HG02852 (cell line): ENCODE measurements around the gene CLDND1.
"Not testable (repeated sequence)": the region's sequence is repeated elsewhere in the genome, so short reads cannot be mapped to it uniquely, and the experiment has no call there.

Experiments used
- ATAC-seq: cut with Tn5 transposase; IDR thresholded peaks from one replicate; pipeline ENCODE4 v1.9.1; 2021; ENCODE audit warnings: mild to moderate bottlenecking, moderate library complexity; ENCODE audit not compliant: unreplicated experiment

The CLDND1 gene

DNA sequence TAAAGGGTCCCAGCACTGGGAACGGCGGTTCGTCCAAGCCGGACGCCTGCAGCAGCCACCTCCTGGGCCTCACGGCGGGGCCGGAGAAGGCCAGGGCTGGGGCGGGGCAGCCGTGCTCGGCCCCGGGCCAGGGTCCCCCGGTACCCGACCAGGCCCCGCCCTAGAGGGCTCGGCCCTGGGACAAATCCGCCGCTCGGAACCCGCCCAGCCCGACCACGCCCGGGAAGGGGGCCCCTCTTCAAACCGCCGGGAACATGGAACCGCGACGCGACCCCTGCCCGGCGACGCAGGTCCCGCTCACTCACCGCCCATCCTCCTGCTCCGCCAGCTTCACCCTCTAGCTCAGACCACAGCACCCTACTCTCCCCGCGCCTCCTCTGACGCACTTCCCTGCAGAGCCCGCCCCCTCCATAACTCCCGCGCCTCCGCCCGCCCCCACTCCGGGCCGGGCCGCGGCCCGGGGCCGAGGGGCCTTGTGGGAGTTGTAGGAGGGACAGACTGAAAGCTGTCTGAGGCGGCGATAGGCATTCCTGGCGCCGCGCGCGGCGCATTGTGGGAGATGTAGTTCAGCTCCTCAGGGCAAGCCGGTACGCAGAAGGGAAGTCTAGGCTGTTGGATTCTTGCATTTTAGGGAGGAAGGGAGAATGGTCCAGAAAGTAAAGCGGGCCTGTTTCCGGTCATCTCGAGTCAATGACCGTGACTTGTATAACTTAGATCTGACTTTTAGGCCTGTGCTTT is at the start of gene CLDND1:
TSS of gene CLDND1 (minus strand) at position 359 of the 738 bp plus-strand sequence. CDS start 1,478 bp downstream, outside the sequence.
- ATAC-seq: peak; percentile 84

DNA sequence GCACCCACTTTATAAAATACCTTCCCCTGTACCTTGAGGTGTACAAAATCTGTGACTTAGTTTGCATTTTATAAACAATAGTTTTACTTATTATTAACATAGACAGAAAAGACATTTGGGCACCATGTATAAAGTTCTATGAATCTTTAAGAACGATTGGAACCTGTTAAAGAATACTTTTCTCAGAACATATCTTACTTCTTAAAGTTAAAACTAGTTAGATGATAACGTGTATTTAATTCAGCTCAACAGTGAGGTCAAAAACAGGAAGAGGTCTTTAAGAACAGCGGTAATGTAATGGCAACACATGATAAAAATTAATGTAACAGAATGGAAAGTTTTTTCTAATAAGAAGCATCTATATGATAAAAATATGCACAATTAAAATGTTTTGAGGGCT is 45.7 kb upstream of the CLDND1 start:
- ATAC-seq: no peak

DNA sequence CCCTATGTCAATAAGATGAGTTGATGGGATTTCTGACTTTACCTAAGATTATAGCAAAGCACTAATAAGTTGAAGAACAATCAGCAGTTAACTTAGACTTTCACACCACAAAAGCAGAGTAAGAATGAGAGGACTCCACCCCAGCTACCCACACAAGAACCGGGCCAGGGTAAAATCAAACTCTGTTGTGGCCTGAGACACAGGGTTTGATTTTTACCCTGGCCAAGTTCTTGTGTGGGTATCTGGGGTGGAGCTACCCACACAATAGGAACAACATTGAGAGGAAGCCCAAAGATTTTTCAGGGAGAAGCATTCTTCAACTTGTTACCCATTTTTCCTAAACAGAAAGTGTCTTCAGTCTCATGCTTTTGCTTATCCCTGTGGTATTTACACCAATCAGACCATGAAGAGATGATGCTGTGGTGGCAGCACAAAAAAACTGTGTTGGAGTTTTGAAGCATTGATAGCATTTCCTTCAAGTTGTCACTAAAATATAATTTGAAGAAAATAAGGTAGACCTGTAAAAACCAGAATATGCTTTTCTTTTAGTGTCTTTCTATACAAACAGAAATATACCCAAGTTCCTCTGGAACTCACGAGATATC is 45.1 kb upstream of the CLDND1 start:
- peak; percentile 26 for ATAC-seq

DNA sequence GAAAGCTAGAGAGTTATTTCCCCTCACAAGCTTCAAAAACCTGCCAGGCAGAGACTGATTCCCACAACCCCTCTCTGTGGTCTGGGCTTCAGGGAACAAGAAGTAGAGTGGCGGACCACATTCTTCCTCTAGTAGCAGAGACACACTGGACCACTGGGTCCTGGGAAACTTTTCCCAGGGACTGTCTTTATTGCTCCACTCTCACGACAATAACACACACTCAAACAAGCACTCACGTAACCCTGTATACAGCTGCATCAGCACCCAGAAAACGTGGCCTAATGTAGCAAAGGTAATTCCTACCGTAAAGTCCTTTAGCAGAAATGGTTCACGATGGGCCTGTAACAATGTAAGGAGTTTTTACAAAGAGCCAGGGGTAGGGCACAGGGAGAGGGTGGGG is 43.1 kb upstream of the CLDND1 start:
- ATAC-seq: no peak

DNA sequence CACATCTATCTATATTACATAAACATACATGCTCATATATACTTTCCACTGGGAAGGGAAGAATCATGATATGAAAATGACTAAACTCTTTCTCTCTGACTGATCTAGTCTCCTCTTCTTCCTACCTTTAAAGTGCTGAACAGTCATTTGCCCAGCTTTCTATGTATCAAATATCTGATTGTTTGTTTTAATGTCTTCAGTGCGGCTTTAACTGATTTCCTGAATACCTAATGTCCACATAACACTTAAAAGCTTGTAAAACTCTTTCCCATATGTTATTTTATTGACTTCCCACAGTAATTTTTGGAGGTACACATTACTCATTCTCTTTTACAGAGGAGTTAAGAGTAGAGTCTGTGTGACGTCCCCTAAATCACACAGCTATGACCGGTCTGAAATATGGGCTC is 42.5 kb upstream of the CLDND1 start:
- ATAC-seq: peak; percentile 20

DNA sequence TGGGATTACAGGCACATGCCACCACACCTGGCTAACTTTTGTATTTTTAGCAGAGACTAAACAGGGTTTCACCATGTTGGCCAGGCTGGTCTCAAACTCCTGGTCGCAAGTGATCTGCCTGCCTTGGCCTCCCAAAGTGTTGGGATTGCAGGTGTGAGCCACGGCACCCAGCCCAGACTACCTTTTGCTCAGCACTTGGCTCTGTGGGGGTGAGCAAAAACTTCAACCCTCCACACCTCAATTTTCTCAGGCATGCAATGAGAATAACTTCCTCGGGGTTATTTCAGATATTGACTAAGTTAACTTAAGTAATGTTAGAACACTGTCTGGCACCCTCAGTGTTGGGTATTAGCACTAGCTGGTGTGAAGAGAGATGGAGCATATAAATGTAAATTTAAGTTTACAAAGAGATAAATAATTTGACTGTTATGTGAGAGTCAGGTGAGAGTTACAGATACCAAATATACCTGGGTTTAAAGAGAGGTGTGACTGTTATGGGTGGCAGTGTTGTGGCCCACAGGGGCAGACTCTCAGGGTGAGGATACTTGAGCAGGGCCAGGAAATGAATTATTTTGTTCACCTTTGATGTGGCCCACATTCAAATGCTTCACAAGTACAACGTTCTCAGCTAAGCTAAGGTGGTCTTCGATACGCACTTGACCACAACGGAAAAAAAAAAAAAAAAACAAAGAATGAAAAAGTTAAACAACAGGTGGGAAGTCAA is 41.7 kb upstream of the CLDND1 start:
- ATAC-seq: no peak

DNA sequence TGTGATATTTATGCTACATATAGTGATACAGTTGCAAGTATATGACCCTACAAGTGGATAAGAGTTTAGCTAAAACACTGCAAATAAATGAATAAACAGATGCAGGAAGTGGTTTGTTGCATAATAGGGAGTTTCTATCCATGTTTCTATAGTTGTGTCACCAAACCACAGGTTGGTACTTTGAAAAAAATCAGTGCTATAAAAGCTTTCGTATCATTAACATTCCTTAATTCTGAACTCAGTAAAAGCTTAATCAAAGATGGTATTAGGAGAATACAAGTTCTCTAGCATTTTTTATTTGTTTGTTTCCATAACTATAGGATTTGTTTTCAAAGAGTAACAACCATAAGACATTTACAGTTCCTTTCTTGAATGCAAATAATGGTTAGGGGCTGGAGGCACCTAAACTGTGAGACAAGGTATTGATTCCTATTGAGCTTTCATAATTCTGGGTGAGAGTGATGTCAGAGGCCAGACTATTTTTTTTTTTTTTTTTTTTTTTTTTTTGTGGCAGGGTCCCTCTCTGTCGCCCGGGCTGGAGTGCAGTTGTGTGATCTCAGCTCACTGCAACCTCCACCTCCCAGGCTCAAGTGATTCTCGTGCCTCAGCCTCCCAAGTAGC is 41.1 kb upstream of the CLDND1 start:
- ATAC-seq: peak; percentile 56

DNA sequence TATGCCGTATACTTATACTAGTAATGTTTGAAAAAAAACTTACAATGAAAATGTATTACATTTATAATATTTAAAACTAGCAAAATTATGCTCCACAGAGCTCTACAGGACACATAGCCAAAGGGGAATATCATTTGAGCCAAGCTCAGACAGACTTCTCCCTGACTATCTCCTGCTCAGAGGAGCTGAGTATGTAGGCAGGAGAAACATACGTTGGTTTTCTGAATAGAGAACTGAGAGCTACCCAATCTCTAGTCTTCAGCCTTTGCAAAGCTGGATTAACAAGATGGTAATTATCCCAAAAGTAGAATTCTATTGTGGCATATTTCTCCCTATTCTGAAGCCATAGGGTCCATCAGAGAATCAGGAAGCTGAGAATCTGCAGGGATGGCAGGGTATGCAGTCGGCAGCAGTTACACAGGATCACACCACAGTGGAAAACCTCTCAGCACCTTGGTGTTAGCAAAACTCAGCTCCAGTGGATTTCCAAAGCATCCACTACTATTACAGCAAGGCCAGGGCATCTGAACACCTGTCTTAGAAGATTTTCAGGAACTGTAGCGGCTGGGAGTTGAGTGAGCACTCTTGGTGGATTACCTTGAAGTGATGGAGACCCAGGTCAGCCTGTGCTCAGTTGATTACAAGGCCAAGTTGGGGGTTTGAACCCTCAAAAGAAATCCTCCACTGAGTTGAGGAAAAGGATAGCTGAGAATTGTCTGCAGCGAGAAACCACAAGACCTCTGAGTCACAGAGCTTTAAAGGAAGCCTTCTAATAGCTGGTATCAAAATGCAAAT is 39.2 kb upstream of the CLDND1 start:
- ATAC-seq: no peak

DNA sequence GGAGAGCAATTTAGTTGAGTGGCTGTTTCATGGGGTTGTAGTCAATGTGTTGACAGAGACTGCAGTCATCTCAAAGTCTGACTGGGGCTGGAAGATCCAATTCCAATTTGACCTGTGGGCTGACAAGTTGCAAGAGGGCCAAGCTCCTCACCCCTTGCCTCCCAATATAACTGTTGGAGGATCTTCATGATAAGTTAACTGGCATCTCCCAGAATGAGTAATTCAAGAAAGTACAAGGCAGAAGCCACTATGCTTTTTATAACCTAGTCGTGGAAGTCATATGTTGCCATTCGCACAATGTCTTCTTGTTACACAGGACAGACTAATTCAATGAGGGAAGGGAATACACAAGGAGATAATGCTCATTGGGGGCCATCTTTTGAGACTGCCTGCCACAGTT is 38.2 kb upstream of the CLDND1 start:
- no peak for ATAC-seq

DNA sequence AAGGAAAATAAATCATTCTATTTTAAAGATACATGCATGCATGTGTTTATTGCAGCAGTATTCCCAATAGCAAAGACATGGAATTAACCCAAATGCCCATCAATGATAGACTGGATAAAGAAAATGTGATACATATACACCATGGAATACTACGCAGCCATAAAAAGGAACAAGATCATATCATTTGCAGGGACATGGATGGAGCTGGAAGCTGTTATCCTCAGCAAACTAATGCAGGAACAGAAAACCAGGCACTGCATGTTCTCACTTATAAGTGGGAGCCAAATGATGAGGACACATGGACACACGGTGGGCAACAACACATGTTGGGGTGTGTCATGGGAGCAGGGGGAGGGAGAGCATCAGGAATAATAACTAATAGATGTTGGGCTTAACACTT is 37.1 kb upstream of the CLDND1 start:
- ATAC-seq: not testable (repeated sequence)

DNA sequence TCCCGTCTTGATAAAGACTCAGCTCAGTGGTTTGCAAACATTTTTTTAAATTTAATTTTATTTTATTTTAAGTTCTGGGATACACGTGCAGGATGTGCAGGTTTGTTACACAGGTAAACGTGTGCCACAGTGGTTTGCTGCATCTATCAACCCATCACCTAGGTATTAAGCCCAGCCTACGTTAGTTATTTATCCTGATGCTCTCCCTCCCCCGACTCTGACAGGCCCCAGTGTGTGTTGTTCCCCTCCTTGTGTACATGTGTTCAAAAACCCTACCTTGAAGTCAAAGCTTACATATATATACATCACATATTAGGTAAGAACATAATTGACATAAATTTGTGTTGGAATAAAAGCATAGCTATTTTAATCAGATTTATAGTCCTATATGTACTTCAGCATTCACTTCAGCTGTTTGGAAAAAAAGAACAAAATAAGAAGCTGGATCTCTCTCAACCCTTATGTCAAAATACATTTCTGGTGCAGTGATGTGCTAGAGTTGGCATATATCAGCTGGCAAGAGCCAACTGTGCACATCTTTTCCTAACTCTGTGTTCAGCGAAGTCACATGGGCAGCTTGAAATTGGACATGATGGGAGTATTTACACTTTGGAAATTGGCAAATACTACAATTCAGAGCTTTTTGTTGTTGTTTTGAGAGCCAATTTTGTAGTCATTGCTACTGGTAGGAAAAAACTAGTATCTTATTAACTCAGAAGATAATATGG is 35.6 kb upstream of the CLDND1 start:
- no peak for ATAC-seq

DNA sequence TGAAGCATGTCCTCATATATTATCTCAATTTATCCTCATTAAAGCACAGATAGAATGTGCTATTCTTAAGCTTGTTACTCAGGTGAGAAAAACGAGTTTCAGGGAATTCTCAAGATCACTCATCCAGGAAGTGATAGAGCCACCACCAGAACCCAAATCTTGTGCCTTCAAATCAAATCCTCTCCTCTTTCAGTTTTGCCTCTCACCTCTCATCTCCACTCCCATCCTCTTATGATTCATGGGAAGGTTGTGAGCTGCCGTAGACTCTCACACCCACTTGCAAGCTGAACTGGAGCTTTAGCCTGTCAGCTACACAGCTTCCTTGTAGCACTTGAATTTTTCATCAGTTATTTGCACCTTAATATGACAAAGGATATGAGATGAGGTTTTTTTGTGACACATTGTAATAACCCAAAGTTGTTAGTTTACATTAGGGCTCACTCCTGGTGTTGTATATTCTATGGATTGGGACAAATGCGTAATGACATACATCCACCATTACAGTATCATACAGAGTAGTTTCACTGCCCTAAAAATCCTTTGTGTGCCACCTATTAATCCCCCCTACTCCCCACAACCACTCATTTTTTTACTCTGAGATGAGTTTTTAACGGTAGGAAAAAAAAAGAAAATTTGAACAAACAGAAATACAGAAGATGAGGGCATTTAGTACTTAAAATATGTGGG is 34.8 kb upstream of the CLDND1 start:
- peak; percentile 25 for ATAC-seq

DNA sequence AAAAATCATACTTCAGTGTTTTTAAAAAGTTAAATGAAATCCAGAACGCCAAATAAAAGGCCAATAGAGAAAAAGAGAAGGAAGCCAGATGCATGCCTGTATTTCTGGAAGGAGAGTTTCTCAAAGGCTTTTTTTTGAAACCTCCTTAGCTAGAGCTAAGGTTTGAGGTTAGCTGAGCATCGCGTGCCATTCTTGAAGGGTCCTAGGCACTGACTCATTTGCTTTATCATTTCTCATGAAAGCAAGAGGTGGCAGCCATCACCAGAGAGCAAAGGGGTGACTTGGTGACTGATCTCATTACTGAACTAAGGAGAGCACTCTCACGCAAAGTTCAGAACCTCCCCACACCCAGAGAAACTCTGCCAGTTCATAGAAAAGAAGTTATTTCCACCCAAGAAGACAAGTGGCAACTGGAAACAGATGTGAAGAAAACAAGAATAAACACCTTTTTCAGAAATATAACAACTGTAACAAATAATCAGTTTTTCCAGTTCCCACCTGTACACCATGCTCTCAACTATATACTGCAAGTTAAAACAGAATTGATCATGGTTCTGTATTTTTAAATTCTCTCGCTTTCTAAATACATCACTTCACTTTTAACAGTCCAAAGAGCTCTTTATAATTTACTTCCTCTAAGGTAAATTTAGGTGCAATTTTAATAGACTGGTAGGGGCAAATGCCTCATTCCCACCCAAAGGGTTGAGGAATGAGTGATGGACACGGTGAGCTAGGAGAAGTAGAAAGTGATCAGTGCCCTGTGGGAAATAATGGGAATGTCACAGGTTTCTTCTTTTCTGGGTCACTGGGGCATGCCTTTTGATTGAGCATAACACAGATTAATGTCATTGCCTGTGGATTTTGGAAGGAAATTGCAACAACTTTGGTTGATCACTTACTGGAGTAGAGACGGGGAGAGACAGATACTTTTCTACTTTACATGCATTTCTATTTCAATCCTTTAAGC is 33.7 kb upstream of the CLDND1 start:
- peak; percentile 77 for ATAC-seq

DNA sequence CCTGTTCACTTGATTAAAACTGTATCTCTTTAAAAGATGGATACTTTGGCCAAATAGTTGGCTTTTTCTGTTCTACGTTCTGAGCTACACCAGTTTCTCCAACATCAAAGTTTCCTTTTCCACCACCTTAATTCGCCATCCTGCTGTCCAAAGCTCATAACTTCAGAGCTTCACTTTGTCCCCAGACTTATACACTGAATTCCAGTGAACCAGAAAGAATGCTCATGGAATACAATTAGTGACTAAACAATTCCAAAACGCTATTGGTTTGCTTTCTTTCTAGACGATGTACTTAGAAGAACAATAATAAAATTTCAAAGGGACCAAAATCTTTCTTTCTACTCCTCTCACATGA is 32.3 kb upstream of the CLDND1 start:
- no peak for ATAC-seq

DNA sequence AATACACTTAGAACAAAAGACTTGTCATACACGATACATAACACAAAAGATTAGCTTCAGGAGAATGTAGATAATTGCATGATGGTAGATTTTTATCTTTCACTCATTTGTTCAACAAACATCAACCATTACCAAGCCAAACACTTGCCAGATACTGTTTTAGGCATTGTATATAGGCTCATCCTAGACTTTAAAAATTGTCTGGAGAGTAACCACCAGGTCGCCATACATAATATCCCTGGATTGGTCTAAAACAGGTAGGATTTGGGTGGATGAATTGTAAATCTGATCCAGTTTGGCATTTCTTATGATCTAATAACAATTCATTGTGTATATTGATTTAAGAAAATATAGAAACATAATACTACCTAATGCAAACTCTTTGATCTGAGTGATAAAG is 31.9 kb upstream of the CLDND1 start:
- ATAC-seq: no peak

DNA sequence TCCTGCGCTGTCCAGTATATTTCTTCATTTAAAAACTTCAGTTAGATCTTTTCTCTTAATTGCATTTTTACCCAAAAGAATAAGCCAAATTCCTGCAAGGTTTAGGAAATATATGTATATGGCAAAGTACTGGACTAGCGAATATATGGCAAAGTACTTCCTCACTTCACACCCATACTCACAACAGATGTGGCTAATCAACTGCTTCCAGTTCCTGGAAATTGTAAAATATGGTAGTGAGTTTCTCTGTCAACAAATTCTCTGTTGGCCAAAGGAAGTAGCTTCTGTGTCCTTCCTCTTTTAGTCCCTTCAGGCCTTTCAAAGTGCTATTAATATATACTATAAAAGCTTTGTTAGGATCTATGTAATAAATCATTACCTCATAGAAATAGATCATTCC is 31.1 kb upstream of the CLDND1 start:
- ATAC-seq: no peak

DNA sequence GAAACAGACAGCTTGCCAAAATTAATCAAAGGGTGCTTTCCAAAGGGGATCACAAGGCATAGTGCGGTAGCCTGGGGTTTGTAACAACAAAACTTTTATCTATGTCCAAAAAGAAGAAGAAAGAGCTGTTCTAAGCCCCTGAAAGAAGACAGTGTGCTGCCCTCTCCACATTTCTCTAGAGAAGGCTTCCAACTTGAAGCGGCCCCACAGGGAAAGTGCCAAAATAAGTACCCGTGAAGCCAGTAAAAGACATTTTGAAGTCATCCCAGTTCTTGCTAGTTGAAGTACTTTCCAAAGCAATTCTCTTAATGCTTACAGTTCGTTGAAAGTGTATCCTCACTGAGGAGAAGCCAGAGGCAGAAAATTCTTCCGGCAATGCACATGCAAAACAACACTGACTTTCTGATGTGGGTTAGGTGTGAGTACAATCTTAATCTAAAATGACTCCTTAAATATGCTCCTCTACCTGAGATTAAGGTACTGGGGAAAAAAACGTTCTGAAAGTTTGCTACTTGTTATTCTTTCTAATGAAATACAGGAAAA is 30.4 kb upstream of the CLDND1 start:
- no peak for ATAC-seq
